Dendritic cell treated with granulocyte-macrophage colony-stimulating factor and Interleukin-4, amounts not matched to agents 40 ng/mL and 50 ng/mL, for 4 days (primary cell): ENCODE data around the gene RARG.

Experiments
- H3K27ac Mint-ChIP-seq: one replicate; pipeline ENCODE4 v1.8.0; 2022; ENCODE audit warnings: mild to moderate bottlenecking, mixed read lengths
- H3K27me3 Mint-ChIP-seq: one replicate; pipeline ENCODE4 v1.8.0; 2022; ENCODE audit warnings: mild to moderate bottlenecking, mixed read lengths
- H3K36me3 Mint-ChIP-seq: one replicate; pipeline ENCODE4 v1.8.0; 2022; ENCODE audit warnings: low read depth, mixed read lengths
- H3K4me1 Mint-ChIP-seq: one replicate; pipeline ENCODE4 v1.8.0; 2022; ENCODE audit warnings: low read depth, mixed read lengths
- H3K4me3 Mint-ChIP-seq: one replicate; pipeline ENCODE4 v1.8.0; 2022; ENCODE audit warnings: mild to moderate bottlenecking, moderate library complexity, mixed read lengths
- H3K9me3 Mint-ChIP-seq: one replicate; pipeline ENCODE4 v1.8.0; 2022; ENCODE audit warnings: mixed read lengths
- intact Hi-C: fragments of 100-400 bp; cut with micrococcal nuclease; formaldehyde crosslinking; loops from one replicate; pipeline ENCODE4 v1.15.0; 2022

Gene RARG

GRCh38 chr12:53231921-53232645 is at the start of gene RARG:
TSS of gene RARG (minus strand) at chr12:53232209. CDS start at chr12:53227545, 4,664 bp downstream.
- H3K36me3 Mint-ChIP-seq, result no peaks in the 10 kb centered on the region
- peak within 1 kb of the TSS; percentile 76 for H3K4me3 Mint-ChIP-seq
- no peaks in the 10 kb centered on the region for H3K9me3 Mint-ChIP-seq
- H3K27ac Mint-ChIP-seq, result peak within 1 kb of the TSS; percentile 37
- intact Hi-C loops, result no loop called here
- H3K27me3 Mint-ChIP-seq, result peaks cover 66% of the 10 kb centered on the region
- H3K4me1 Mint-ChIP-seq, result peaks cover 61% of the 10 kb centered on the region

GRCh38 chr12:53279888-53280498 is 48.0 kb upstream of the RARG start:
- intact Hi-C loops, result no loop called here
- Mint-ChIP-seq H3K27me3 (no peaks in the 10 kb centered on the region), H3K4me3 (no peak overlapping the region), H3K9me3 (no peaks in the 10 kb centered on the region), H3K4me1 (peaks cover 18% of the 10 kb centered on the region), H3K36me3 (peaks cover 82% of the 10 kb centered on the region), H3K27ac (no peak overlapping the region)

- H3K9me3 Mint-ChIP-seq, result no peaks in the 10 kb centered on the region
- no peak overlapping the region for H3K4me3 Mint-ChIP-seq
- H3K4me1 Mint-ChIP-seq, result peaks cover 18% of the 10 kb centered on the region
- intact Hi-C loops, result no loop called here
- no peak overlapping the region for H3K27ac Mint-ChIP-seq
- H3K36me3 Mint-ChIP-seq, result peaks cover 86% of the 10 kb centered on the region
- H3K27me3 Mint-ChIP-seq, result no peaks in the 10 kb centered on the region
Measured at GRCh38 chr12:53279283-53279869, 47.4 kb upstream of the RARG start.

- H3K36me3 Mint-ChIP-seq, result peaks cover 77% of the 10 kb centered on the region
- H3K9me3 Mint-ChIP-seq, result no peaks in the 10 kb centered on the region
- no peak overlapping the region for H3K4me3 Mint-ChIP-seq
- intact Hi-C loops, result no loop called here
- no peaks in the 10 kb centered on the region for H3K27me3 Mint-ChIP-seq
- H3K27ac Mint-ChIP-seq, result no peak overlapping the region
- peaks cover 18% of the 10 kb centered on the region for H3K4me1 Mint-ChIP-seq
Measured at GRCh38 chr12:53277981-53278380, 46.0 kb upstream of the RARG start.

GRCh38 chr12:53276511-53276910 is 44.5 kb upstream of the RARG start:
- no peaks in the 10 kb centered on the region for H3K9me3 Mint-ChIP-seq
- H3K4me1 Mint-ChIP-seq, result peaks cover 26% of the 10 kb centered on the region
- H3K36me3 Mint-ChIP-seq, result peaks cover 68% of the 10 kb centered on the region
- H3K4me3 Mint-ChIP-seq, result no peak overlapping the region
- no peaks in the 10 kb centered on the region for H3K27me3 Mint-ChIP-seq
- intact Hi-C loops, result no loop called here
- peak overlapping the region; percentile 64 for H3K27ac Mint-ChIP-seq

DNA sequence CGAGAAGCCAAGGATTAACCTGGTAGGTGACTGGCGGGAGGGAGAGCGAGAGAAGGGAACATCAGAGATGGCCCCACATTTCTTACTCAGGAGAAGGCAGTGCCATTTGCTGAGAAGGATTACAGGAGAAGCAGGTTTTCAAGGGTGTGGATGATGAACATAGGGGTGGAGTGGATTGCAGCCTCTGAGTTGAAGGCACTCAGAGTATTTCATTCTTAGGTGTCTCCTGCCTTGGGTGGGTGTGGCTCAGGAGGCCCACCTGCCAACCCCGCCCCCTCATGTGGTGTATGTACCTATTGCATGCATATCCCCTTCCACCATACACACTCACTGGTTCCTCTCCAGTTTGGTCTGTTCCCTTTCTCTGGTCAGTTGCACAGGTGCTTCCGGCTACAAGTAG is 42.4 kb upstream of the RARG start:
- Mint-ChIP-seq H3K4me1 (peaks cover 40% of the 10 kb centered on the region), H3K27ac (no peak overlapping the region), H3K9me3 (no peaks in the 10 kb centered on the region), H3K36me3 (peaks cover 62% of the 10 kb centered on the region), H3K4me3 (no peak overlapping the region), H3K27me3 (no peaks in the 10 kb centered on the region)
- intact Hi-C loops, result no loop called here

- Mint-ChIP-seq H3K27ac (peak overlapping the region; percentile 88), H3K9me3 (no peaks in the 10 kb centered on the region), H3K27me3 (no peaks in the 10 kb centered on the region), H3K4me3 (peak overlapping the region; percentile 89), H3K4me1 (peaks cover 58% of the 10 kb centered on the region), H3K36me3 (peaks cover 25% of the 10 kb centered on the region)
- intact Hi-C loops, result loop anchor here (2.0 kb wide), 1 partner anchor 48 kb away; no protein-coding TSS in a partner anchor
Measured at GRCh38 chr12:53268630-53269562, 36.9 kb upstream of the RARG start.

DNA sequence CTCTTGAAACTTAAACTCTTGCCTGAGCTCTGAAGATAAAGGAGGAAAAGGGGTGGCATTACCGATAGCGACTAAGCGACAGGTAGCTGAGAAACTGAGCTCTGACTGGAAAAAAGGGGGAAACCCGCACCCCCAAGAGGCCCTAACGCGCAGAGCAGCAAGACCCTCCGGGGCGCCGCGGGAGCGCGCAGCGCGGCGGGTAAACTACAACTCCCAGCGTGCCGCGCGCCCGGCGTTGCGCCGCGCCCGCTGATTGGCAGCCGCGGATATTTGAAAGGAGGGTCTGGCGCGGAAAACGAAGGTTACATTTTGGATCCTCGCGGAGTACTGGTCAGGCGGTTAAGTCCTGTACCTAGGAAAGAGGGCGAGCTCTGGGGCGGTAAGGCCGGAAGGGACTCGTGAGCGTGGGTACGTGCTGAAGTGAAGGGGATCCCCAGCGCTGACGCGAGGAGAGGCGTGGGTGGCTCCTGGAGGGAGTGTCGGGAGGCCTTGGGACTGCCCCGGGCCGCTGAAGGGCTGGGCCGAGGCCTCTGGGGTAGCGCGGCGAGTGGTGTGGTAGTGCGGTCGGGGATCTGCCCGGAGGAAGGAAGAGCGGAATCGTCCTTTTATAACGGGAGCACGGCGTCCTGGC is 36.1 kb upstream of the RARG start, which contains the start of gene ESPL1:
Gene ESPL1, plus strand, starts transcription at position 301 of the 631 bp plus-strand sequence. CDS start 468 bp downstream, outside the sequence.
- Mint-ChIP-seq H3K4me1 (peaks cover 58% of the 10 kb centered on the region), H3K27ac (peak within 1 kb of the TSS; percentile 88), H3K27me3 (no peaks in the 10 kb centered on the region), H3K9me3 (no peaks in the 10 kb centered on the region), H3K4me3 (peak within 1 kb of the TSS; percentile 89), H3K36me3 (peaks cover 25% of the 10 kb centered on the region)
- intact Hi-C loops, result loop anchor here (1.0 to 2.0 kb wide), 2 partner anchors 16 to 47 kb away; a partner anchor contains a TSS

- Mint-ChIP-seq H3K27ac (peak overlapping the region; percentile 88), H3K36me3 (peaks cover 25% of the 10 kb centered on the region), H3K27me3 (no peaks in the 10 kb centered on the region), H3K4me1 (peaks cover 56% of the 10 kb centered on the region), H3K4me3 (peak overlapping the region; percentile 89), H3K9me3 (no peaks in the 10 kb centered on the region)
- intact Hi-C loops, result loop anchor here (1.0 kb wide), 1 partner anchor 15 kb away; a partner anchor contains a TSS
Measured at GRCh38 chr12:53267306-53267998, 35.4 kb upstream of the RARG start.

- Mint-ChIP-seq H3K4me1 (peaks cover 48% of the 10 kb centered on the region), H3K4me3 (no peak overlapping the region), H3K36me3 (peaks cover 18% of the 10 kb centered on the region), H3K27me3 (no peaks in the 10 kb centered on the region), H3K9me3 (no peaks in the 10 kb centered on the region), H3K27ac (no peak overlapping the region)
- intact Hi-C loops, result no loop called here
Measured at GRCh38 chr12:53265783-53266182, 33.8 kb upstream of the RARG start.

- Mint-ChIP-seq H3K4me1 (peaks cover 22% of the 10 kb centered on the region), H3K27me3 (no peaks in the 10 kb centered on the region), H3K36me3 (peaks cover 6% of the 10 kb centered on the region), H3K27ac (no peak overlapping the region), H3K9me3 (no peaks in the 10 kb centered on the region), H3K4me3 (no peak overlapping the region)
- intact Hi-C loops, result no loop called here
Measured at GRCh38 chr12:53259891-53260290, 27.9 kb upstream of the RARG start.

DNA sequence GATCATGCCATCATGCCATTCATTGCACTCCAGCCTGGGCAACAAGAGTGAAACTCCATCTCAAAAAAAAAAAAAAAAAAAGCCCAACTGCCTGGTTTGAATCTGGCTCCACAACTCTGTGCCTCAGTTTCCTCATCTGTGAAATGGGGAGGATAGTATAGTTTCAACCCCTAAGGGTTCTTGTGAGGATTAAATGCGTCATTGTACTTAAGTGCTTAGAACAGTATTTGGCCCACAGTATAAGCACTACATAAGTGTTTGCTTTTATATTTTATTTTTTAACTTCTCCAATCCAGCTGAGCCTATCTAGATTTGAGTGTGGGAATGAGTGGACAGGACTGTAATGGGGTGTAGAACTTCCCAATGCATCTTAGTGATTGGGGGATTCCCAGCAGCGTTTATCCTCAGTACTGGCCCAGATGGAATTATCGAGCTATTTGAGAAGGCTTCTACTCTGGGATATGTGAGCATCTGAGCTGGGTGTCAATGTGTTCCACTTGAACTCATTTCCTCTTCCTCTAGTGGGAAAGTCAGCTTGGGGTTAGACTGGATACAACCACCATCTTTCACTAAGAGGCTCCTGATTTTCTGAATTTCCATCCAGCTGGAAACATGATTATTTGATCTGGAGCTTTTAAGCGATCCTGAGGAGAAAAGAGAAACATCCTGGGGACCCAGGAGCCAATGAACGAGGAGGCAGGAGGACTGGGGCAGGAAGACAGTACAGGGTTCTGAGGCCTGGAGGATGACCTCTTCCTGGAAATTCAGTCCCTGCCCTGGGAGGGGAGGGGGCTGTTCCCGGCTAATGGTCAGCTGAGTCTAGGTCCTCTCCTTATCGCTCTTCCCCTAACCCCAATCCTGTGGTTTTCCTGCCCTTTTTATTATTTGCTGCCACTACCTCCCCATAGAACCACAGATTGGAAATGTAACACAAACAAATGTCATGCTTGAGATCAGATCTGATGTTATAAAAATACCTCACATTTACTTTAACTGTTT is 26.8 kb upstream of the RARG start:
- Mint-ChIP-seq H3K4me3 (no peak overlapping the region), H3K27ac (peak overlapping the region; percentile 62), H3K9me3 (no peaks in the 10 kb centered on the region), H3K36me3 (peaks cover 16% of the 10 kb centered on the region), H3K4me1 (peaks cover 30% of the 10 kb centered on the region), H3K27me3 (no peaks in the 10 kb centered on the region)
- intact Hi-C loops, result no loop called here
